Activated CD4-positive, alpha-beta T cell treated with anti-CD3 and anti-CD28 coated beads for 24 hours (primary cell): ENCODE measurements around the gene SSH3.
"Not testable (repeated sequence)": the region's sequence is repeated elsewhere in the genome, so short reads cannot be mapped to it uniquely, and the experiment has no call there.

Experiments
- DNase-seq, 2 donors: peaks; one replicate each; pipeline ENCODE4 v3.0.0-alpha.2; 2020; ENCODE audit warnings: low read depth in 2 of 2

Gene SSH3

GRCh38 chr11:67303132-67303834 lies at the start of gene SSH3:
TSS of gene SSH3 (plus strand) at chr11:67303530. CDS start at chr11:67303626, 96 bp downstream.
- no peak for DNase-seq

GRCh38 chr11:67253872-67254624 lies 49.3 kb upstream of the SSH3 start:
- DNase-seq: no peak

- no peak for DNase-seq
Measured at GRCh38 chr11:67254798-67255197, 48.5 kb upstream of the SSH3 start.

DNA sequence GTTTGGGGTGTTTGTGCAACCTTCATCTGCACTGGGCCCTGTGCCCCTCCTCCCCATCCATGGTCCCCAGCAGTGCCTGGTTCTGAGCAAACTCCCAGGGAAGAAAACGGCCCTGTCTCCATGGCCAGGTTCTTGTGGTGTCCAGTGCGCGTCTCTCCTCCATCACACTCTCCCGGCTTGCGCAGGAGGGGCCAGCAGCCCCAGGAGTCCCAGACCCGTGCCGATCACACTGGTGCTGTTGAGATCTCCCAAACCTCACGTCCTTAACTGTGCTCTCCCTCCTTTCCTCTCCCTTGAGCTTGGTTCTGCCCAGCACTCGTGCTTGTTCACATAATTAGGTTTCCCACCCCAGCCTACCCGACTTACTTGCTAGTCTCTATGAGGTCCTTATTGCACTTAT lies 48.0 kb upstream of the SSH3 start:
- no peak for DNase-seq

GRCh38 chr11:67255864-67256263 lies 47.5 kb upstream of the SSH3 start:
- DNase-seq: no peak

DNA sequence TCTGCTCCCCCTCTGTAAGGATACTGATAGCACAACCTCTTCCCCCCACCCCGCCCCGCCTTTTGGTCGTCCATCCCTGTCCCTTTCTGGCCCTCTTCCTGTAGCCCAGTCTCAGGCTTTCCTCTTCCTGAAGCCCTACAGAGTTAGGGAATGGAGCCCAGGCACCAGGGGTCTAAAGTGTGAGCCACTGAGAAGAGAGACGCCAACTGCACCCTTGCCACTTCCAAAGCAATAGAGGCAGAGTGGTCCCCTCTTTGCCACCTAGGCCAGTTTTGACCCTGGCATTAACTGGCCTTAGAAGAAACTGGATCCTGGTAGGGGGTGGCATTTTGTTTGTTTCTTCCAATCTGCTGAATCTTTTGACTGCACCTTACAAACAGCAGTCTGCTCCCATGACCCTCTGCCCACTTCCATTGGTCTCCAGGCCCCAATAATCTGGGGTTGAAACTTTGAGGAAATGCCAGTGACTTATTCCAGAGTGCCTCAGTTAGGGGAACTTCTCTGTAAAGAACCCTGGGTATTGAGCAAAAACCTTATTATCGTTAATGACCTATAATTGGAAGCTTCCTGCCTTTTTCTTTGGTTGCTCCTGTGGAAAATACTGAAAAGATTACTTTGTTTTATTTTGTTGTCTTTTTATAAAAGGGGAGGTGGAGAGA lies 46.7 kb upstream of the SSH3 start:
- DNase-seq: no peak

- no peak for DNase-seq
Measured at GRCh38 chr11:67260406-67260805, 42.9 kb upstream of the SSH3 start.

DNA sequence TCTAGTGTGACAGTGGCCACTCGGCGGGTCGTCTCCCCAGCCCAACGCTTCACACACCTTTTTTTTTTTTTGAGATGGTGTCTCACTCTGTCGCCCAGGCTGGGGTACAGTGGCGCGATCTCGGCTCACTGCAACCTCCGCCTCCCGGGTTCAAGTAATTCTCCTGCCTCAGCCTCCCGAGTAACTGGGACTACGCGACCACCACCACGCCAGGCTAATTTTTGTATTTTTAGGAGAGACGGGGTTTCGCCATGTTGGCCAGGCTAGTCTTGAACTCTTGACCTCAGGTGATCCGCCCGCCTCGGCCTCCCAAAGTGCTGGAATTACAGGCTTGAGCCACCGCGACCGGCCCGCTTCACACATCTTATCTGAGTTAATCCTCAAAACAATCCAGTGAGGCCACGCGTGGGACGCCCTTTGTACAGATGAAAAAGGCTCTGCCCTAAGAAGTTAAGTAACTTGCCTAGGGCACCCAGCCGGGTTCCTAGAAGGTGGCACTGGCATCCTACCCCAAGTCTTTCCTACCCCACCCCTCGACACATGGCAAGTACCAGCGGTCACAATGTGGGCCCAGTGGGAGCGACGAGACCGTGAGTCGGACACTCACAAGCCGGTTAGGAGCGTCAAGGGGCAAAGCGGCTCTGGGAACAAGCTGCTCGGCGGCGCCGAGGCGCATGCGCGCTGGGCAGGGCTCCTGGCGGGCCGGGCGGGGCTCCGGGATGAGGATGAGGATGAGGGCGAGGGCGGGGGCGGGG lies 42.3 kb upstream of the SSH3 start:
- DNase-seq: not testable (repeated sequence)

DNA sequence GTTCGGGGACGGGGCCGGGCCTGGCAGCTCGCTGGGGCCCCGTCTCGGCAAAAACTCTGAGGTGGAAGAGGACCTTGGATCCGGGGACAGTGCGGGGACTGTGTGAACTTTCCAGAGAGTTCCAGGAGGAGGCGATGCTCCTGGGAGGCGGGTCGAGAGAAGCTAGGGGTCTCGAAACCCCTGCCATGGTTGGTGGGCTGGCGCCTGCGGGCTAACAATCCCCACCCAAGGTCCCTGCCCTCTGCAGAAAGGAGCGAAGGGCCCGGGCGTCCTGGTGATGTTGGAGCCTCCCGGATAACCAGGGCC lies 41.7 kb upstream of the SSH3 start:
- DNase-seq: no peak

DNA sequence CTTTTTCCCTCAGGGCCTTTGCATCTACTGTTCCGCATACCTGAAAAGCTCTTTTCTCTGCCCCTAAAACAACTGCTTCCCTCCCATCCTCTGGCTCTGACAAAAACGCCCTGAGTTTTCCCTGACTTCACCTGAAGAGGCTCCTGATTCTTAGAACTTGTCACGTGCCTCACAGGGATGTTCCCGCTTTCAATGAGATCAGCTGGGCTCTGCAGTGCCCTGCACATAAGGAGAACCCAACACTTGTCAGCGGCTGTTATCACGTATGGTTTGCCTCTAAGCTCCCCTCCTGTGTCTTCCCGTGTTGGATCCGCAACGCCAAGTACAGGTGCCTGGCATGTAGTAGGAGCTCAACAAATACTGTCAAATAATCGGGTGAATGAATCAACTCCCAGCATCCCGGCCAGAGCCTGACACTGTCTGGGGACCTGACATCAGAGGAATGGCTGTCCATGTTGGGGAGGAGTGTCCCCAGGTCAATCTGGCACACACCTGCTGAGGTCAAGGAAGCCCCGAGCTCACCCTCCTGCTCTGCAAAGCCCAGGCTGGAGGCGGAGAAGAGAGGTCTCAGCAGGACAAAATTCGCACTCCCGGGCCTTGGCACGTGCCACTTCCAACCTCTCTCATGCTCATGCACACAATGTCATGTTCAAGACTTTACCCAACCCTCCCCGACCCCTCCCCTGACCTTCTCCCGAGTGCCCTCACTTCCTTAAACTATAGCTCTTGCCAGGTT lies 41.2 kb upstream of the SSH3 start:
- no peak for DNase-seq

DNA sequence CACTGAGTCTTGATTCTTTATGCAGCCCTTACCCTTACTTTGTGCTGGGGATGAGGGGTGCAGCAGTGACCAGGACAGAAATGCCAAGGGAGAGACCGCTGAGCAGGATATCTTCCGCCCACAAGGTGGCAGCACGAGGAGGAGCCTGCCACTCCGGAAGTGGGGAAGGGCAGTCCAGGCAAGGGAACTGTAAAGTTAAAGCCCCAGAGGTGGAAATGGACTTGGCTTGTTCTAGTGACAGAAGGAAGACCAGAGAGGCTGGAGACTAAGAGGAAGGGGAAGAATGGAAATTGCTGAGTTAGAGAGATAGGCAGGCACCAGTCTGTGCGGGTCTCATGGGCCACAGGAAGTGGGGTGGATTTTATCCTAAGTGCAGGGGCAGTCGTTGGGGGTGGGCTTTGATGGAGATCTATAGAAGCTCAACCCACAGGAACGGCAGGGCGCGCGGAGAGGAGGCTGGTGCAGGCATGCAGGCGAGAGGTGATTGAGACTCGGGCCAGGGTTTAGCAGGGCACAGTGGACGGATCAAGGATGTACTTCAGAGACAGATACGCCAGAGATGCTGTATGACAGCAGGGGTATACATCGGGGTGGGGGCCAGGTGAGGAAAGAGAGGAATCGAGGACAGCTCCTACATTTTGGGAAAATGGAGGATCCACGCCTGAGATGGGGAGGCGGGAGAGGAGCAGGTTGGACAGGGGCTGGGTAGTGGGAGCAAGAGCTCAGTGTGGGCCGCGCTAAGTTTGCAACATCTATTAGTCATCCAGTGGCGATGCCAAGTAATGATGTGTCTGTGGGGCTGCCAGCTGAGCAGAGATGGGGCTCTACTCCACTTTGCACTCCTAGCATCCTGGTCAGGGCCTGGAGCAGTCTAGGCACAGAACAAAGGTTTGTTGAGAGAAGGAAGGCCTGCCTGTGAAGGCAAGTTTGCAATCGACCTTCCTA lies 40.3 kb upstream of the SSH3 start:
- DNase-seq: peak in 1 of 2 donors; percentile 65

DNA sequence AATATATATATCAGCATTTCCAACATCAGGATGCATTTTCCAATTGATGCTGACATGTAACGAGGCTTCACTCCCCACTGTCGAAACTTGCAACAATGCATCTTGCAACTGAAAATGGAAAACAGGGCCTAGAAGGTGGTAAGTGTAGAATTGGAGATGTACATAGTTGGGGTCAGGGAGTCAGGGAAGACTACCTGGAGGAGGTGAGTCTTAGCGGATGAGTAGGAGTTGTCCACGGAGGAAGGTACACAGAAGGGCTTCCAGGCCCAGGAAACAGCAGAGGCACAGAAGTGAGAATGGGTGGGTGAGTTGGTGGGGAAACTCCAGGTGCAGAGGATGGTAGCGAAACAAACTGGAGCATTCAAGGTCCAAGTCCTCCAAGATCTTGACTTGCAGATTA lies 39.1 kb upstream of the SSH3 start:
- no peak for DNase-seq

DNA sequence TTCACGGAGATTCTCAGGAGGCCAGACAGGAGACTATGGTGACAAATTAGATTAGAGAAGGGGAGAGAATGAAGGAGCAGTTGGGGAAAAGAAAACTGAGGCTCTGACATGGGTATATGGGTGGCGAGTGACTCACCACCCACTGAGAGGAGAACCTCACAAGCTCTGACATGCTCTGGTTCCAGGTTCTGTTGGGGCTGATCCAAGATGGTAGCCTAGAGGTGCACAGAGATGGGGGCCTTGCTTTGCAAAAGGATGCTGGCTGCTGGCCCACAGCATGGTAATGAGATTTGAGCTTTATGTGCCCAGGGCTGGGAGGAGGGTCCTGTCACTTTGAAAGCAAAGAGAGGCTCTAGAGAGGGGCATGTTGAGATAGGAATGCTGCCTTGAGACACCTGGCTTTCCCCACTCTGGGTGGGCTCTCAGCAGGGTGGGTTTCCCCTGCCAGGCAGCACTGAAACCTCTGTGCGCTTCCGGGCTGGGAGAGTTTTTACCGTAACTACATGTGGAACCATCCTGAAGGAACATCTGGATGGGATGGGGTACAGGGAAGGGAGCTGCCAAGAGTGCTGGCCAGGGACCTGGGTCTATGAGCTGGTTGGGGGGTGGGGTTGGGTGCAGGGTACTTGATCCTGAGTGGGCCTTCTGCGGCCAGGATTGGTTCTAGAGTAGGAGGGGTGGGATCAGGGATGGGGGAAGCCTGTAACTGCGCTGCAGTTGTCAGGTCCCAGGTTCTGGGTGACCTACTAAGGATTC lies 38.3 kb upstream of the SSH3 start:
- DNase-seq: no peak

DNA sequence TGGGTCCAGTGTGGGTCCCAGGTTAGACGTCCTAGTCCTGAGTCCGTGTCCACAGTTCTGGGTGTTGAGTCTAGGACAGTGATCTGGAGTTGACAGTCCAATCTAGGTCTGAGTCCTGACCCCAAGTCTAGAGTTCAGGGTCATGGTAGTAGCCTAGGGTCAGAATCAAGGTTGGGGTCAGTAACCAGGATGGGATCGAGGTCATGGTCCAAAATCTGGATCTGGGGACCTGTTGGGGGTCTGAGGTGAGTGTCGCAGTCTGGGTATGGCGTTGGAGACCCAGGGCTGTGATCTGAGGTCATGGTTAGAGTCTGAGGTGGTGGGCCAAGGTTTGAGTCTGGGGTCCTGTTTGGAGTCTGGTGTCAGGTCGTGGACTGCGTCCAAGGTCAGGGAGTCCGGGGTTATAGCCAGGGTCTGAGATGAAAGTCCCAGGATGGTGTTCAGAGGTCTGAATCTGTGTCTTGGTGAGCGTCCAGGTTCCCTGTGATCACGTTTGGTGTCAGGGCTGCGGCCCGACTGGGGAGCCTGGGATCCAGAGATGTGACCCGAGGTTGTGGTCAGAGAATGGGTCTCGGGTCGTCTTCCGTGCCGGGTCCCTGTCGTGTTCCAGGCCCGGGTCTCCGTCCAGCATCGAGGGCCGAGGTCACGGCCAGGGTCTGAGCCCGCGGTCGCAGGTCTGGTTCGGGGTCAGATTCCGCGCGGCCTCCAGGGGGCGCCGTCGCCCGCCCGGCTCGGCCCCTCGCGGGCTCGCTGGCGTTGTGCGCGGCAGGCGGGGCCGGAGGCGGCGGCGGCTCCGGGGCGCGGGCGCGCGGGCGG lies 37.5 kb upstream of the SSH3 start:
- DNase-seq: peak; percentile 66 to 69

DNA sequence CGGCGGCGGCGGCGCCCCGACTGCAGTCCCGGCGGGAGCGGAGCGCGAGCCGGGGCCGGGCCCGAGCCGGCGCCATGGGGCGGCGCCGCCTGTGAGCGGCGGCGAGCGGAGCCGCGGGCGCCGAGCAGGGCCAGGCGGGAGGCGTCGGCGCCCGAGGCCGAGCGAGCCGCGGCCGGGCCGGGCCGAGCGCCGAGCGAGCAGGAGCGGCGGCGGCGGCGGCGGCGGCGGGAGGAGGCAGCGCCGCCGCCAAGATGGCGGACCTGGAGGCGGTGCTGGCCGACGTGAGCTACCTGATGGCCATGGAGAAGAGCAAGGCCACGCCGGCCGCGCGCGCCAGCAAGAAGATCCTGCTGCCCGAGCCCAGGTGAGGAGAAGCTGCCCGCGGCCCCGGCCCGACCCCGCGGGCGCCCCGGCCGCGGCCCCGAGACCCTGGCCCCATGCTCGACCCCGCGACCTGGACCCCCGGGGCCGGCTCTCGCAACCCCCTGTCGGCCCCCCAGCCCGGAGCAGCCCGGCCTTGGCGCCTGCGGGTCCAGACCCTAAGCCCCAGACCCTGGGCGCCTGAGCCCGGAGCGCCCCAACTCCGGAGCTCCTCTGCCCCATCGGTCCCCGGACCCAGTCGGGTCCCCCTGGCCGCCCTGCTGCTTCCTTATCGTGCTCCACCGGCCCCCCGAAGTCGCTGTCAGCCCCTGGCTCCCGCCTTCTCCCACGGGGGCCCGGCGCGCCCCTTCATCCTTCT lies 36.7 kb upstream of the SSH3 start, which contains the start of gene GRK2:
Gene GRK2 (plus strand): TSS at position 25 of the 739 bp plus-strand sequence. CDS start 227 bp downstream, at position 252.
- DNase-seq: no peak

DNA sequence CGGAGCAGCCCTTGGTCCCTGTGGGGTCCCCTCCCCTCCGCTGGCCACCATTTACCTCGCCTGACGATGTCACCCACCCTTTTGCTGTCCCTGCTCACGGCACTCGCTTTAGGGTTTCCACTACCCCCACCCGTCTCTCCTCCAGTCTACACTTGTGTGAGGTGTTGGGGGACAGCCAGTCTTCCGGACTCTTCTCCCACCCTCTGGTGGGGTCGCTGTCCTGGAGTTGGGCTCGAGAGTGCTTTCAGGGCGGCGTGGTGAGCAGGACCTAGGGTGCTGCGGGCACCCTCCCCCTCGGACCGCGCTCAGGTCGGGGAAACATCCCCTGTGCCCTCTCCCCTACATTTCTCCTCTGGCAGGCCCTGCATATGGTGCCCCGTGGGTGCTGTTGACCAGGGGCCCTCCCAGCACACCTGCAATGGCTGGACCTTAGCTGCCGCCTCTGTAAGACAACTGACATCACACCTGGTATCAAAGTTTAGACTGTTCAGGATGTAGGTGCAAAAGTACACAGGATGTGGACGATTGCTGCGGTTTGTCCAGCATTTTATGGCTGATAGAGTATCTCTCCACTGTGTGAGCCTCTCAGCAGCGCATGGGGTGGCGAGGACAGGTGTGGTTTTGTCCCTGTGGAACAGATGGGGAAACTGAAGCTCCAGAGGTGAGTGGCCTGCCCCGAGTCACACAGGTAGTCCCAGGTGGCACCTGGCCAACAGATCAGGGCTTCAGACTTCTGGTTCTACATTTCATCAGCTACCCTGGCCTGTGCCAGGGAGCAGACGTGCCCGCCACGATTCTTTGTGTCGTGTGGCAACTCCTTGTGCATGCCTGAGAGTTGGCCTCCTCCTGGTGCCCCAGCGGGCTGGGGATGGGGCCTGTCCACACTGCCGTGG lies 35.9 kb upstream of the SSH3 start:
- no peak for DNase-seq
